Lung (tissue), 12 donors: ENCODE results near the gene RAI1. TPM values are rescaled to one million over a fixed set of nuclear protein-coding genes. Genes with fewer than 3 reads are reported as not detected.

ENCODE experiments used
- ATAC-seq: fragments of 200-7000 bp; cut with Tn5 transposase; one replicate; pipeline ENCODE4 v1.9.1; 2020; ENCODE audit warnings: moderate number of reproducible peaks; ENCODE audit not compliant: insufficient read depth, low FRiP score
- DNase-seq, 3 donors: peaks; one replicate each; pipeline ENCODE4 v3.0.0-alpha.2; 2013 to 2017
- H3K27ac ChIP-seq, 2 donors: one replicate each; pipeline ENCODE4 v1.5.1; 2013; ENCODE audit warnings: mild to moderate bottlenecking in 2 of 2, moderate library complexity in 2 of 2, control low read depth in 1 of 2, inconsistent platforms in 1 of 2, low read depth in 1 of 2, low read length in 1 of 2
- H3K27me3 ChIP-seq, 3 donors: one replicate each; pipeline ENCODE4 v1.5.1; 2013; ENCODE audit warnings: low read length in 2 of 3; ENCODE audit not compliant: control insufficient read depth in 3 of 3, insufficient read depth in 3 of 3
- H3K36me3 ChIP-seq, 4 donors: one replicate each; pipeline ENCODE4 v1.5.1; 2013; ENCODE audit warnings: low read length in 4 of 4, mild to moderate bottlenecking in 1 of 4, moderate library complexity in 1 of 4; ENCODE audit not compliant: control insufficient read depth in 4 of 4, insufficient read depth in 4 of 4
- H3K4me1 ChIP-seq, 5 donors: one replicate each; pipeline ENCODE4 v1.5.1; 2013; ENCODE audit warnings: low read length in 5 of 5, mild to moderate bottlenecking in 2 of 5, moderate library complexity in 1 of 5; ENCODE audit not compliant: control insufficient read depth in 5 of 5, insufficient read depth in 5 of 5
- H3K4me3 ChIP-seq: one replicate; pipeline ENCODE4 v1.5.1; 2013; ENCODE audit warnings: mild to moderate bottlenecking, control low read depth, moderate library complexity
- H3K9ac ChIP-seq, 2 donors: one replicate each; pipeline ENCODE4 v1.5.1; 2013; ENCODE audit warnings: low read length in 2 of 2, control low read depth in 1 of 2; ENCODE audit not compliant: insufficient read depth in 1 of 2
- H3K9me3 ChIP-seq, 4 donors: one replicate each; pipeline ENCODE4 v1.5.1; 2013; ENCODE audit warnings: low read length in 3 of 4, mild to moderate bottlenecking in 1 of 4, moderate library complexity in 1 of 4; ENCODE audit not compliant: control insufficient read depth in 4 of 4, insufficient read depth in 3 of 4
- CTCF ChIP-seq: IDR thresholded peaks from 2 replicates; pipeline ENCODE4 v1.5.1; 2012; ENCODE audit warnings: mild to moderate bottlenecking; ENCODE audit errors: control extremely low read depth, extremely low read depth
- WGBS, 2 donors: extraction: QIAGEN DNeasy Blood & Tissue Kit; methylation state at CpG; one replicate each; pipeline ENCODE4 v1.1.7; 2013; 5-methylcytosine and 5-hydroxymethylcytosine counted together
- polyA plus RNA-seq, 2 donors: library from polyadenylated mRNA; stranded (reverse); fragments of 200-250 nt; gene quantifications; one replicate each; pipeline ENCODE4 v1.2.1, GENCODE V29; 2013
- total RNA-seq, 2 donors: library from RNA; depleted of rRNA in 1 of 2; stranded (reverse); fragments of >200 nt in 1 of 2; gene quantifications; one replicate each; pipeline ENCODE4 v1.2.1, GENCODE V29; 2014 to 2021
- donor health status: control.
- donor health status: control.
- donor health status: Bipolar disorder and iron deficiency.
- donor health status: healthy.
- donor health status: DM: yes; HTN: yes; CAD: no.

The RAI1 gene
- total and polyA plus RNA-seq, 4 donors, result 14.5 to 44.4 (median 28.3) TPM

- peaks cover 3 to 40% (median 18%) of the 10 kb centered on the region in 5 donors for H3K4me1 ChIP-seq
- no peak overlapping the region for H3K27ac ChIP-seq
- no peaks in the 10 kb centered on the region for H3K36me3 ChIP-seq
- WGBS, 2 donors, result 94 to 97% methylated on average over 2 of the region's 2 CpGs
- H3K9ac ChIP-seq, result no peak overlapping the region
- DNase-seq (no peak), ATAC-seq (no peak)
- no peak overlapping the region for H3K4me3 ChIP-seq
- H3K9me3 ChIP-seq, result no peaks in the 10 kb centered on the region
- no peaks in the 10 kb centered on the region for H3K27me3 ChIP-seq
- no peak for TF ChIP-seq CTCF
Observed at GRCh38 chr17:17721140-17721668, 39.9 kb downstream of the RAI1 start.

- Histone ChIP-seq H3K9ac (peak overlapping the region in 1 of 2 donors; percentile 38), H3K36me3 (peaks cover 0 to 3% (median 0%) of the 10 kb centered on the region in 4 donors), H3K27ac (no peak overlapping the region), H3K27me3 (no peaks in the 10 kb centered on the region), H3K4me3 (no peak overlapping the region), H3K9me3 (no peaks in the 10 kb centered on the region), H3K4me1 (peaks cover 3 to 44% (median 19%) of the 10 kb centered on the region in 5 donors)
- no peak for TF ChIP-seq CTCF
- no peak for ATAC-seq
- DNase-seq, result peak; percentile 76 to 77 (median 77)
- 42 to 64% methylated on average over 59 to 68 of the region's 68 CpGs for WGBS, 2 donors
Observed at GRCh38 chr17:17722081-17722905, 41.0 kb downstream of the RAI1 start.

- H3K9ac ChIP-seq, result peak overlapping the region in 1 of 2 donors; percentile 51
- H3K27ac ChIP-seq, result no peak overlapping the region
- DNase-seq (no peak), ATAC-seq (no peak)
- H3K9me3 ChIP-seq, result no peaks in the 10 kb centered on the region
- no peaks in the 10 kb centered on the region for H3K27me3 ChIP-seq
- 44 to 56% methylated on average over 23 of the region's 23 CpGs for WGBS, 2 donors
- peaks cover 0 to 3% (median 0%) of the 10 kb centered on the region in 4 donors for H3K36me3 ChIP-seq
- H3K4me3 ChIP-seq, result no peak overlapping the region
- peaks cover 3 to 42% (median 19%) of the 10 kb centered on the region in 5 donors for H3K4me1 ChIP-seq
- TF ChIP-seq CTCF, result no peak
Observed at GRCh38 chr17:17722906-17723353, 41.7 kb downstream of the RAI1 start.
